ENCODE data around the gene FIBCD1. TPM values are rescaled to one million over a fixed set of nuclear protein-coding genes. Genes with fewer than 3 reads are reported as not detected.

FIBCD1 gene
- total RNA-seq, 6 experiments from 2014 or later, result not detected

DNA sequence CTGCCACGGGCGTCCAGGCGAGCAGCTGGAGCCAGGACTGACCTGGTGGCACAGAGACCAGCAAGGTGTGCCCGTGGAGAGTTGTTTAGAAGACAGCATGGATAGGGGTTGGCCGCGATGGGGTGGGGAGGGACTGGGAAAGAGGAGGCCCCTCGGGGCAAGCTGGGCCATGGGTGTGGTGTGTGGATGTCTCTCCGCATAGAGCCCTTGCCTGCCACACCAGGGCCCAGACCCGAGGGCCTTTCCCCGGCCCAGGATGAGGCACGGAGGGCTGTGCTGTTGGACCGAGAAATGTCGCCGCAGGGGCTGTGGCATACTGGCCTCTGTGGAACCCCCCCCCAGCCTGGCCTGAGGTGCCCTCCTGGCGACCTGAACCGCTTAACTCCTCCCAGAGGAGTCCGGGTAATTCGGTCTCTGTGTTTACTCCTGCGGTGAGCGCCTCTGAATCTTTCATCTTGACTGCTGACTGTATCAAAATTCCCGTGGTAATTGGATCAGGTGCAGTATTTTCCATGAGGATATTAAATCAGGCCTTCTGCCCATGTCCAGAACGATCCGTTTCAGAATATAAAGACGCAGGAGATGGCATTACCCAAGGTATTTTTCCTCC lies 47.4 kb upstream of the FIBCD1 start:
- intact Hi-C loops (cut with DNase I), result no loop called here
- no peaks in the 10 kb centered on the region for H3K27me3 ChIP-seq
- TF ChIP-seq POLR2A (IDR thresholded peaks at IDR 0.05), result no peak
- TF ChIP-seq, protein P1, sequence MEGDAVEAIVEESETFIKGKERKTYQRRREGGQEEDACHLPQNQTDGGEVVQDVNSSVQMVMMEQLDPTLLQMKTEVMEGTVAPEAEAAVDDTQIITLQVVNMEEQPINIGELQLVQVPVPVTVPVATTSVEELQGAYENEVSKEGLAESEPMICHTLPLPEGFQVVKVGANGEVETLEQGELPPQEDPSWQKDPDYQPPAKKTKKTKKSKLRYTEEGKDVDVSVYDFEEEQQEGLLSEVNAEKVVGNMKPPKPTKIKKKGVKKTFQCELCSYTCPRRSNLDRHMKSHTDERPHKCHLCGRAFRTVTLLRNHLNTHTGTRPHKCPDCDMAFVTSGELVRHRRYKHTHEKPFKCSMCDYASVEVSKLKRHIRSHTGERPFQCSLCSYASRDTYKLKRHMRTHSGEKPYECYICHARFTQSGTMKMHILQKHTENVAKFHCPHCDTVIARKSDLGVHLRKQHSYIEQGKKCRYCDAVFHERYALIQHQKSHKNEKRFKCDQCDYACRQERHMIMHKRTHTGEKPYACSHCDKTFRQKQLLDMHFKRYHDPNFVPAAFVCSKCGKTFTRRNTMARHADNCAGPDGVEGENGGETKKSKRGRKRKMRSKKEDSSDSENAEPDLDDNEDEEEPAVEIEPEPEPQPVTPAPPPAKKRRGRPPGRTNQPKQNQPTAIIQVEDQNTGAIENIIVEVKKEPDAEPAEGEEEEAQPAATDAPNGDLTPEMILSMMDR (IDR thresholded peaks at IDR 0.05), result no peak
- H3K4me3 ChIP-seq, result no peak overlapping the region
- DNase-seq (no peak), ATAC-seq (no peak)
- no peaks in the 10 kb centered on the region for H3K4me1 ChIP-seq
- no peaks in the 10 kb centered on the region for H3K9me3 ChIP-seq
- H3K36me3 ChIP-seq, result no peaks in the 10 kb centered on the region
- 40% methylated on average over 12 of the region's 24 CpGs for WGBS (ENCODE audit: insufficient coverage, low coverage, low lambda C conversion rate, missing lambda C conversion rate)
- H3K27ac ChIP-seq, result no peak overlapping the region

DNA sequence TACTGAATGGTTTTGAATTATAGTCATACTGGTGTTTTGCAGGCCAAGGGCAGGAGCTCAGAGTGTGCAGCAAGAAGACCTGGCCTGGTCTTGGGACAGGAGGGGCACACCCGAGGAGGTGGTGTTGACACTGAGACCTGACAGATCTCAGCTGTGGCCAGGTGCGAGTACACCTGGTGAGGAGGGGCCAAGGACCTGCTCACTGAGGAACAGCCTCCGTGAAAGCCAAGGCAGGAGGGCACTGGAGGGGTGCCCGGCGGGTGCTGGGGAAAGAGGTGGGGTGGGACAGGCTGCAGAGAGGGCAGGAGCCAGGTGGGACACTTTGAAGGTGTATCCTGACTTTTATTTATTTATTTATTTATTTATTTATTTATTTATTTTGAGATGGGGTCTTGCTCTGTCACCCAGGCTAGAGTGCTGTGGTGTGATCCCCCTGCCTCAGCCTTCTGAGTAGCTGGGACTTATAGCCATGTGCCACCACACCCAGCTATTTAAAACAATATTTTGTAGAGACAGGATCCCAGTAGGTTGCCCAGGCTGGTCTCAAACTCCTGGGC lies 46.6 kb upstream of the FIBCD1 start:
- Histone ChIP-seq H3K4me3 (no peak overlapping the region), H3K4me1 (no peaks in the 10 kb centered on the region), H3K27ac (no peak overlapping the region), H3K36me3 (no peaks in the 10 kb centered on the region), H3K9me3 (no peaks in the 10 kb centered on the region), H3K27me3 (no peaks in the 10 kb centered on the region)
- TF ChIP-seq, protein P1 (IDR thresholded peaks at IDR 0.05), result no peak
- no peak for TF ChIP-seq POLR2A (IDR thresholded peaks at IDR 0.05)
- intact Hi-C loops (cut with DNase I), result no loop called here
- WGBS (ENCODE audit: insufficient coverage, low coverage, low lambda C conversion rate, missing lambda C conversion rate), result 20% methylated on average over 1 of the region's 5 CpGs
- DNase-seq (no peak), ATAC-seq (no peak)

DNA sequence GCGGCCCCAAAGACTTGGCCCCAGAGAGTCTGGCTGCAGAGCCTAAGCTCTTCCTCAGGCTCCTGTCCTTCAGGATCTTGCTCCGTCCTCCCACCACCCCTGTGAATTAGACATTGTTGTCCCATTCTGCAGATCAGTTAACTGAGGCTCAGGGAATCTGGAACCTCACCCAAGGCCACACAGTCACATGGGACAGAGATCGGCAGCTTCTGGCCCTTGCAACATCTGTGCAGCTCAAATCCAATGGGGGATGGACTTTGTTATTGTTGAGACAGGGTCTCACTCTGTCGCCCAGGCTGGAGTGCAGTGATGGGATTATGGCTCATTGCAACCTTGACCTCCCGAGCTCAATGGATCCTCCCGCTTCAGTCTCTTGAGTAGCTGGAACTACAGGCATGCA lies 46.0 kb upstream of the FIBCD1 start:
- no CpG with 5 or more reads among the region's 6 CpGs for WGBS (ENCODE audit: insufficient coverage, low coverage, low lambda C conversion rate, missing lambda C conversion rate)
- no peak for DNase-seq
- no peak for TF ChIP-seq POLR2A (IDR thresholded peaks at IDR 0.05)
- TF ChIP-seq, protein P1 (IDR thresholded peaks at IDR 0.05), result no peak
- no peak for ATAC-seq
- Histone ChIP-seq H3K36me3 (no peaks in the 10 kb centered on the region), H3K4me1 (no peaks in the 10 kb centered on the region), H3K27ac (no peak overlapping the region), H3K4me3 (no peak overlapping the region), H3K27me3 (no peaks in the 10 kb centered on the region), H3K9me3 (no peaks in the 10 kb centered on the region)
- intact Hi-C loops (cut with DNase I), result no loop called here

DNA sequence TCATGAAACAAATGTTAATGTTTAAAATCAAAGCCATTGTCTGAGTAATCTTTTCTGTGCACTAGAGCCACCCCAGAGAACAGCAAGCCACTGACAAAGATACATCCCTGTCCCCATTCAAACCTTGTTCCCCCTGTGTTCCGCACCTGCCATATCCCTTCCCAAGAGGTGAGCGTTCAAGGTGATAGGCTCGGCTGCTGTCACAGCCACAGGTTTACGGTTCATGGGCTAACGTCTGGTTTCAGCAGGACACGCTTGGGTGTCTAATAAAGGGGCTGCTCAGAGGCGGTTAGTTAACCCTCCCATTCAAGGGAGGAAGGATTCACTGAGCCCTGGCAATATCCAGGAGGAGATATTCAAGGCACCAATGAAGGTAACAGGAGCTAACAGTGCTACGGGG lies 45.5 kb upstream of the FIBCD1 start:
- no peak for DNase-seq
- H3K27me3 ChIP-seq, result no peaks in the 10 kb centered on the region
- intact Hi-C loops (cut with DNase I), result no loop called here
- no peak for TF ChIP-seq POLR2A (IDR thresholded peaks at IDR 0.05)
- TF ChIP-seq, protein P1 (IDR thresholded peaks at IDR 0.05), result no peak
- no peak overlapping the region for H3K27ac ChIP-seq
- no peak for ATAC-seq
- WGBS (ENCODE audit: insufficient coverage, low coverage, low lambda C conversion rate, missing lambda C conversion rate), result 79% methylated on average over 6 of the region's 8 CpGs
- no peaks in the 10 kb centered on the region for H3K36me3 ChIP-seq
- H3K4me3 ChIP-seq, result no peak overlapping the region
- H3K9me3 ChIP-seq, result no peaks in the 10 kb centered on the region
- no peaks in the 10 kb centered on the region for H3K4me1 ChIP-seq
